Stimulated activated CD8-positive, alpha-beta memory T cell treated with anti-CD3 and anti-CD28 coated beads, Interleukin-12 subunit alpha, Interleukin-12 subunit beta, amount 100 ng/mL, for 24 hours (primary cell): ENCODE results near the gene KCND3.

Experiments used
- DNase-seq: peaks from one replicate; pipeline ENCODE4 v3.0.0-alpha.2; 2020; ENCODE audit errors: extremely low read depth

Gene KCND3

GRCh38 chr1:111846842-111847241 lies 142.6 kb downstream of the KCND3 start:
- no peak for DNase-seq

- no peak for DNase-seq
Observed at GRCh38 chr1:111843177-111843576, 146.3 kb downstream of the KCND3 start.

GRCh38 chr1:111842411-111842810 lies 147.1 kb downstream of the KCND3 start:
- DNase-seq, result no peak

GRCh38 chr1:111841746-111842145 lies 147.7 kb downstream of the KCND3 start:
- DNase-seq, result no peak

GRCh38 chr1:111841189-111841588 lies 148.3 kb downstream of the KCND3 start:
- no peak for DNase-seq

- DNase-seq, result no peak
Observed at GRCh38 chr1:111837393-111837792, 152.1 kb downstream of the KCND3 start.

- no peak for DNase-seq
Observed at GRCh38 chr1:111836111-111836510, 153.4 kb downstream of the KCND3 start.

GRCh38 chr1:111835514-111835913 lies 154.0 kb downstream of the KCND3 start:
- DNase-seq, result no peak

GRCh38 chr1:111834956-111835355 lies 154.5 kb downstream of the KCND3 start:
- DNase-seq, result no peak

GRCh38 chr1:111833334-111833733 lies 156.1 kb downstream of the KCND3 start:
- DNase-seq, result no peak

GRCh38 chr1:111832521-111833155 lies 156.8 kb downstream of the KCND3 start:
- DNase-seq, result no peak

GRCh38 chr1:111831153-111831552 lies 158.3 kb downstream of the KCND3 start:
- no peak for DNase-seq

- no peak for DNase-seq
Observed at GRCh38 chr1:111827946-111828345, 161.5 kb downstream of the KCND3 start.

- no peak for DNase-seq
Observed at GRCh38 chr1:111826278-111826677, 163.2 kb downstream of the KCND3 start.

- DNase-seq, result no peak
Observed at GRCh38 chr1:111825217-111825616, 164.3 kb downstream of the KCND3 start.

- DNase-seq, result no peak
Observed at GRCh38 chr1:111822138-111822537, 167.3 kb downstream of the KCND3 start.

GRCh38 chr1:111821121-111821745 lies 168.2 kb downstream of the KCND3 start:
- DNase-seq, result no peak

GRCh38 chr1:111819566-111820263 lies 169.8 kb downstream of the KCND3 start:
- no peak for DNase-seq

GRCh38 chr1:111818546-111818945 lies 170.9 kb downstream of the KCND3 start:
- DNase-seq, result no peak

GRCh38 chr1:111818081-111818480 lies 171.4 kb downstream of the KCND3 start:
- no peak for DNase-seq

GRCh38 chr1:111814642-111815041 lies 174.8 kb downstream of the KCND3 start:
- DNase-seq, result no peak

- no peak for DNase-seq
Observed at GRCh38 chr1:111814305-111814628, 175.2 kb downstream of the KCND3 start.
